ENCODE measurements around the gene CNTNAP2. TPM values are rescaled to one million over a fixed set of nuclear protein-coding genes. Genes with fewer than 3 reads are reported as not detected.

The CNTNAP2 gene
- total RNA-seq, 1 experiment from 2014 or later = 60.0 TPM

DNA sequence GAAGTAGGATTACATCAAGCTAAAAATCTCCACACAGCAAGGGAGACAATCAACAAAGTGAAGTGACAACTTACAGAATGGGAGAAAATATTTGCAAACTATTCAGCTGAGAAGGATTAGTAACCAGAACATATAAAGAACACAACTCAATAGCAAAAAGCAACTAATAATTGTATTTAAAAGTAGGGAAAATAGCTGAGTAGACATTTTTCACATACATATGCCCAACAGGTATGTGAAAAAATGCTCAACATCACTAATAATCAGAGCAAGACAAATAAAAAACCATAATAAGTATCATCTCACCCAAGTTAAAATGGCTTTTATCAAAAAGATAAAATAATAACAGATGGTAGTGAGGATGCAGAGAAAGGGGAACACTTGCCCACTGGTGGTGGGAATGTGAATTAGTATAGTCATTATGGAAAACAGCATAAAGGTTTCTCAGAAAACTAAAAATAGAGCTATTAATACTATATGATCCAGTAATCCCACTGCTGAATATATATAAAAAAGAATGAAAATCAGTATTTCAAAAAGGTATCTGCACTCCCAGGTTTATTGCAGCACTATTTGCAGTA, 1689.5 kb downstream of the CNTNAP2 start:
- no peaks in the 10 kb centered on the region for H3K36me3 ChIP-seq (ENCODE audit: insufficient read depth, low read length, poor library complexity, severe bottlenecking)
- intact Hi-C loops (cut with micrococcal nuclease; ENCODE audit: unreplicated experiment) = no loop called here
- H3K4me1 ChIP-seq (ENCODE audit: insufficient read depth, low read length, poor library complexity, severe bottlenecking) = no peaks in the 10 kb centered on the region
- H3K4me3 ChIP-seq (ENCODE audit: low read depth, low read length, poor library complexity, severe bottlenecking) = no peak overlapping the region
- TF ChIP-seq CTCF (conservative IDR thresholded peaks at IDR 0.05; ENCODE audit: low read depth, low read length) (no peak), EZH2 (IDR thresholded peaks at IDR 0.05; ENCODE audit: borderline replicate concordance, low read depth, low read length, poor library complexity, severe bottlenecking) (no peak)
- DNase-seq (ENCODE audit: low spot score) = no peak
- ChIA-PET POLR2A (ENCODE audit: low non-redundant PET) (no interaction called here), CTCF (no interaction called here)
- BruUV-seq (replicated peaks) = no TSS peak
- no peaks in the 10 kb centered on the region for H3K27me3 ChIP-seq (replicated peaks; ENCODE audit: insufficient read depth, low read depth, low read length, poor library complexity)
- no peak overlapping the region for H3K27ac ChIP-seq (ENCODE audit: low read depth, low read length, poor library complexity, severe bottlenecking)
- no peaks in the 10 kb centered on the region for H3K9me3 ChIP-seq (ENCODE audit: low read depth, low read length, poor library complexity, severe bottlenecking)

GRCh38 chr7:147809786-147810185, 1693.2 kb downstream of the CNTNAP2 start:
- intact Hi-C loops (cut with micrococcal nuclease; ENCODE audit: unreplicated experiment) = no loop called here
- Histone ChIP-seq H3K9me3 (ENCODE audit: low read depth, low read length, poor library complexity, severe bottlenecking) (no peaks in the 10 kb centered on the region), H3K27ac (ENCODE audit: low read depth, low read length, poor library complexity, severe bottlenecking) (no peak overlapping the region), H3K4me3 (ENCODE audit: low read depth, low read length, poor library complexity, severe bottlenecking) (no peak overlapping the region), H3K36me3 (ENCODE audit: insufficient read depth, low read length, poor library complexity, severe bottlenecking) (no peaks in the 10 kb centered on the region), H3K4me1 (ENCODE audit: insufficient read depth, low read length, poor library complexity, severe bottlenecking) (no peaks in the 10 kb centered on the region), H3K27me3 (replicated peaks; ENCODE audit: insufficient read depth, low read depth, low read length, poor library complexity) (no peaks in the 10 kb centered on the region)
- POLR2A ChIA-PET (ENCODE audit: low non-redundant PET) = no interaction called here
- CTCF ChIA-PET = no interaction called here
- DNase-seq (ENCODE audit: low spot score) = no peak
- no peak for TF ChIP-seq EZH2 (IDR thresholded peaks at IDR 0.05; ENCODE audit: borderline replicate concordance, low read depth, low read length, poor library complexity, severe bottlenecking)
- no peak for TF ChIP-seq CTCF (conservative IDR thresholded peaks at IDR 0.05; ENCODE audit: low read depth, low read length)
- no TSS peak for BruUV-seq (replicated peaks)

GRCh38 chr7:147810269-147810668, 1693.7 kb downstream of the CNTNAP2 start:
- no peak for DNase-seq (ENCODE audit: low spot score)
- ChIA-PET POLR2A (ENCODE audit: low non-redundant PET) (no interaction called here), CTCF (no interaction called here)
- Histone ChIP-seq H3K27me3 (replicated peaks; ENCODE audit: insufficient read depth, low read depth, low read length, poor library complexity) (no peaks in the 10 kb centered on the region), H3K9me3 (ENCODE audit: low read depth, low read length, poor library complexity, severe bottlenecking) (no peaks in the 10 kb centered on the region), H3K27ac (ENCODE audit: low read depth, low read length, poor library complexity, severe bottlenecking) (no peak overlapping the region), H3K36me3 (ENCODE audit: insufficient read depth, low read length, poor library complexity, severe bottlenecking) (no peaks in the 10 kb centered on the region), H3K4me3 (ENCODE audit: low read depth, low read length, poor library complexity, severe bottlenecking) (no peak overlapping the region), H3K4me1 (ENCODE audit: insufficient read depth, low read length, poor library complexity, severe bottlenecking) (no peaks in the 10 kb centered on the region)
- BruUV-seq (replicated peaks) = no TSS peak
- intact Hi-C loops (cut with micrococcal nuclease; ENCODE audit: unreplicated experiment) = no loop called here
- no peak for TF ChIP-seq CTCF (conservative IDR thresholded peaks at IDR 0.05; ENCODE audit: low read depth, low read length)
